SK-N-SH (cell line): ENCODE results near the gene CPHXL2. TPM values are rescaled to one million over a fixed set of nuclear protein-coding genes. Genes with fewer than 3 reads are reported as not detected.

Experiments
- CTCF ChIA-PET: fragments of 300-600, 350-600 bp; formaldehyde crosslinking; extraction: SDS; loops from one replicate; lab custom pipeline; 2021; lab: Yijun Ruan, JAX
- POLR2A ChIA-PET: fragments of 350-600 bp; sonication (Branson Sonifier 250); formaldehyde crosslinking; extraction: SDS; loops from one replicate; lab custom pipeline; 2020; ENCODE audit warnings: antibody characterized with exemption, inconsistent platforms; lab: Yijun Ruan, JAX
- DNase-seq: peaks from one replicate; pipeline ENCODE4 v3.0.0; 2012
- H2AFZ ChIP-seq: fragments of 200-600 bp; sonication (generic); 2 replicates; pipeline ENCODE4 v1.8.1; 2016; ENCODE audit warnings: antibody characterized with exemption, mild to moderate bottlenecking, low read depth
- H3F3A ChIP-seq: fragments of 200-600 bp; sonication (generic); replicated peaks from 2 replicates; pipeline ENCODE3; 2016; ENCODE audit warnings: antibody characterized with exemption, mild to moderate bottlenecking; ENCODE audit not compliant: insufficient read depth
- H3K27ac ChIP-seq, 2 experiments: fragments of 200-500 bp in 1 of 2; fragments of 200-600 bp in 1 of 2; sonication (Bioruptor generic) in 1 of 2; sonication (generic), shearing (Covaris generic) in 1 of 2; 2 replicates each; pipeline versions ENCODE4 v1.5.1 to v1.6.1; 2014 to 2016; ENCODE audit warnings: low read depth in 2 of 2, inconsistent platforms in 1 of 2, low read length in 1 of 2, mild to moderate bottlenecking in 1 of 2, mixed read lengths in 1 of 2
- H3K27me3 ChIP-seq: fragments of 200-600 bp; sonication (generic), shearing (Covaris generic); 2 replicates; pipeline ENCODE4 v1.6.1; 2016; ENCODE audit warnings: mixed run types; ENCODE audit not compliant: insufficient read depth
- H3K36me3 ChIP-seq, 2 experiments: fragments of 200-500 bp in 1 of 2; fragments of 200-600 bp in 1 of 2; sonication (Bioruptor generic) in 1 of 2; sonication (generic) in 1 of 2; replicated peaks in 1 of 2; 2 replicates each; pipeline versions ENCODE3 to v1.5.1; 2014 to 2016; ENCODE audit warnings: low read length in 1 of 2, mild to moderate bottlenecking in 1 of 2; ENCODE audit not compliant: insufficient read depth in 2 of 2, control insufficient read depth in 1 of 2
- H3K4me1 ChIP-seq, 2 experiments: fragments of 200-500 bp in 1 of 2; fragments of 200-600 bp in 1 of 2; sonication (Bioruptor generic) in 1 of 2; sonication (generic), shearing (Covaris generic) in 1 of 2; 2 replicates each; pipeline versions ENCODE4 v1.5.1 to v1.6.1; 2014 to 2016; ENCODE audit warnings: low read depth in 1 of 2, low read length in 1 of 2, mixed run types in 1 of 2; ENCODE audit not compliant: insufficient read depth in 2 of 2, control insufficient read depth in 1 of 2
- H3K4me2 ChIP-seq: fragments of 200-600 bp; sonication (generic), shearing (Covaris generic); 2 replicates; pipeline ENCODE4 v1.6.1; 2017; ENCODE audit warnings: mixed run types
- H3K4me3 ChIP-seq, 2 experiments: fragments of 200-500 bp in 1 of 2; fragments of 200-600 bp in 1 of 2; sonication (Bioruptor generic) in 1 of 2; sonication (generic), shearing (Covaris generic) in 1 of 2; 2 replicates each; pipeline versions ENCODE4 v1.5.1 to v1.8.1; 2014 to 2016; ENCODE audit warnings: low read depth in 2 of 2, inconsistent platforms in 1 of 2, low read length in 1 of 2, mild to moderate bottlenecking in 1 of 2, mixed read lengths in 1 of 2, moderate library complexity in 1 of 2
- H3K79me2 ChIP-seq: fragments of 200-600 bp; sonication (generic); 2 replicates; pipeline ENCODE4 v1.8.1; 2017; ENCODE audit warnings: mild to moderate bottlenecking; ENCODE audit not compliant: insufficient read depth
- H3K9ac ChIP-seq: fragments of 200-600 bp; sonication (generic); 2 replicates; pipeline ENCODE4 v1.6.1; 2017; ENCODE audit warnings: mixed run types
- H3K9me2 ChIP-seq: fragments of 200-600 bp; sonication (generic); 2 replicates; pipeline ENCODE4 v1.6.1; 2017; ENCODE audit warnings: mixed run types
- H3K9me3 ChIP-seq: fragments of 200-600 bp; sonication (generic); 2 replicates; pipeline ENCODE4 v1.6.1; 2017; ENCODE audit warnings: mixed run types, mild to moderate bottlenecking, moderate library complexity
- H4K20me1 ChIP-seq: fragments of 200-600 bp; sonication (generic); 2 replicates; pipeline ENCODE4 v1.6.1; 2017; ENCODE audit warnings: mild to moderate bottlenecking, mixed run types; ENCODE audit not compliant: insufficient read depth
- ELF1 ChIP-seq: IDR thresholded peaks from 2 replicates; pipeline ENCODE4 v1.4.0; 2012
- EP300 ChIP-seq, 2 experiments: IDR thresholded peaks; 2 replicates each; pipeline versions ENCODE4 v1.4.0 to v1.6.1; 2012; ENCODE audit warnings: borderline replicate concordance in 1 of 2, low read depth in 1 of 2, low read length in 1 of 2
- GABPA ChIP-seq: IDR thresholded peaks from 2 replicates; pipeline ENCODE4 v1.4.0; 2012; ENCODE audit warnings: low read depth, mild to moderate bottlenecking
- NFIC ChIP-seq: IDR thresholded peaks from 2 replicates; pipeline ENCODE4 v1.4.0; 2012; ENCODE audit warnings: borderline replicate concordance
- SIN3A ChIP-seq: IDR thresholded peaks from 2 replicates; pipeline ENCODE4 v1.6.1; 2012; ENCODE audit warnings: low read depth, mild to moderate bottlenecking, low read length, moderate library complexity, borderline replicate concordance
- SMC3 ChIP-seq: IDR thresholded peaks from 2 replicates; pipeline ENCODE4 v1.6.1; 2012; ENCODE audit warnings: low read depth, low read length, improper control_type of control experiment
- TEAD4 ChIP-seq: IDR thresholded peaks from 2 replicates; pipeline ENCODE4 v1.4.0; 2012; ENCODE audit warnings: mild to moderate bottlenecking, borderline replicate concordance; ENCODE audit not compliant: insufficient read depth
- WGBS: methylation state at CpG from one replicate; pipeline ENCODE4 v1.1.6; 2017; ENCODE audit warnings: low lambda C conversion rate; 5-methylcytosine and 5-hydroxymethylcytosine counted together
- polyA plus RNA-seq, 3 experiments: library from polyadenylated mRNA; depleted of rRNA; stranded (reverse); fragments of >200 nt; gene quantifications; 2 replicates each; pipeline ENCODE4 v1.2.3, GENCODE V29; 2012
- TF ChIP-seq, protein P1 (sequence below): fragments of 150-350 bp; IDR thresholded peaks from 2 replicates; pipeline ENCODE4 v1.6.1; 2017; ENCODE audit warnings: antibody characterized with exemption, low read length, low read depth, borderline replicate concordance
- TF ChIP-seq, protein P2 (sequence below): IDR thresholded peaks from 2 replicates; pipeline ENCODE4; 2012
- TF ChIP-seq, protein P3 (sequence below): fragments of 200-600 bp; sonication (generic); IDR thresholded peaks from 2 replicates; pipeline ENCODE4 v1.6.1; 2017; ENCODE audit warnings: antibody characterized with exemption, mild to moderate bottlenecking, moderate library complexity
- TF ChIP-seq, protein P4 (sequence below): IDR thresholded peaks from 2 replicates; pipeline ENCODE4 v1.4.0; 2012; ENCODE audit warnings: low read depth
- TF ChIP-seq, protein P5 (sequence below): IDR thresholded peaks from 2 replicates; pipeline ENCODE4 v1.4.0; 2012; ENCODE audit warnings: low read depth, borderline replicate concordance

CPHXL2 gene
- polyA plus RNA-seq, 1 of the 3 experiments (the other 2 are of a cell fraction), result not detected

DNA sequence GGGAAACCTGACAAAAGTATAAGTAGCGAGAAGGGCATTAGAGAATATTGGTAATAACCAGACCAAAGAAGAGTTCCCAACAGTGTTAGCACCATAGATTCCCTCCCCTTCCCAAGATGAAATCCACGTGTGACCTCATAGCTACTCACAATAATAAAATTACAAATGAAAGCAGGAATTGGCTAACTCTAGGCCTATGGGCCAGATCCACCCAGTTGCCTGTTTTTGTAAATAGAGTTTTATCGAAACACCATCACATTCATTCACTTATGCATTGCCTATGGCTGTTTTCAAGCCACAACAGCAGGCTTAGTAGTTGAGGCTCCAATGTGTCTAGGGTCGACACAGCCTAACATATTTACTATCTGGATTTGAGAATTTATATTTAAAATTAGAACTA lies 41.6 kb upstream of the CPHXL2 start:
- WGBS, result 24% methylated on average over 4 of the region's 4 CpGs
- H3K4me3 ChIP-seq, result no peak overlapping the region
- no peak overlapping the region for H3K27ac ChIP-seq
- no peak overlapping the region for H2AFZ ChIP-seq
- H3F3A ChIP-seq, result no peaks in the 10 kb centered on the region
- H3K27me3 ChIP-seq, result no peaks in the 10 kb centered on the region
- no peaks in the 10 kb centered on the region for H3K79me2 ChIP-seq
- H3K4me1 ChIP-seq, result no peaks in the 10 kb centered on the region
- ChIA-PET POLR2A (no interaction called here), CTCF (interaction anchor here (0.7 kb wide), 1 partner anchor 98 kb away, joined by 3 read pairs; no protein-coding TSS in a partner anchor)
- H3K36me3 ChIP-seq, result no peaks in the 10 kb centered on the region
- no peaks in the 10 kb centered on the region for H4K20me1 ChIP-seq
- no peaks in the 10 kb centered on the region for H3K9me3 ChIP-seq
- DNase-seq, result no peak
- H3K4me2 ChIP-seq, result no peak overlapping the region
- no peak overlapping the region for H3K9ac ChIP-seq
- no peaks in the 10 kb centered on the region for H3K9me2 ChIP-seq
- TF ChIP-seq ELF1 (no peak), SMC3 (no peak), NFIC (no peak), GABPA (no peak), SIN3A (no peak)
- TF ChIP-seq, protein P1, sequence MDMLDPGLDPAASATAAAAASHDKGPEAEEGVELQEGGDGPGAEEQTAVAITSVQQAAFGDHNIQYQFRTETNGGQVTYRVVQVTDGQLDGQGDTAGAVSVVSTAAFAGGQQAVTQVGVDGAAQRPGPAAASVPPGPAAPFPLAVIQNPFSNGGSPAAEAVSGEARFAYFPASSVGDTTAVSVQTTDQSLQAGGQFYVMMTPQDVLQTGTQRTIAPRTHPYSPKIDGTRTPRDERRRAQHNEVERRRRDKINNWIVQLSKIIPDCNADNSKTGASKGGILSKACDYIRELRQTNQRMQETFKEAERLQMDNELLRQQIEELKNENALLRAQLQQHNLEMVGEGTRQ, result no peak
- TF ChIP-seq, protein P2, sequence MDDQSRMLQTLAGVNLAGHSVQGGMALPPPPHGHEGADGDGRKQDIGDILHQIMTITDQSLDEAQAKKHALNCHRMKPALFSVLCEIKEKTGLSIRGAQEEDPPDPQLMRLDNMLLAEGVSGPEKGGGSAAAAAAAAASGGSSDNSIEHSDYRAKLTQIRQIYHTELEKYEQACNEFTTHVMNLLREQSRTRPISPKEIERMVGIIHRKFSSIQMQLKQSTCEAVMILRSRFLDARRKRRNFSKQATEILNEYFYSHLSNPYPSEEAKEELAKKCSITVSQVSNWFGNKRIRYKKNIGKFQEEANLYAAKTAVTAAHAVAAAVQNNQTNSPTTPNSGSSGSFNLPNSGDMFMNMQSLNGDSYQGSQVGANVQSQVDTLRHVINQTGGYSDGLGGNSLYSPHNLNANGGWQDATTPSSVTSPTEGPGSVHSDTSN, result no peak
- TF ChIP-seq, protein P3, sequence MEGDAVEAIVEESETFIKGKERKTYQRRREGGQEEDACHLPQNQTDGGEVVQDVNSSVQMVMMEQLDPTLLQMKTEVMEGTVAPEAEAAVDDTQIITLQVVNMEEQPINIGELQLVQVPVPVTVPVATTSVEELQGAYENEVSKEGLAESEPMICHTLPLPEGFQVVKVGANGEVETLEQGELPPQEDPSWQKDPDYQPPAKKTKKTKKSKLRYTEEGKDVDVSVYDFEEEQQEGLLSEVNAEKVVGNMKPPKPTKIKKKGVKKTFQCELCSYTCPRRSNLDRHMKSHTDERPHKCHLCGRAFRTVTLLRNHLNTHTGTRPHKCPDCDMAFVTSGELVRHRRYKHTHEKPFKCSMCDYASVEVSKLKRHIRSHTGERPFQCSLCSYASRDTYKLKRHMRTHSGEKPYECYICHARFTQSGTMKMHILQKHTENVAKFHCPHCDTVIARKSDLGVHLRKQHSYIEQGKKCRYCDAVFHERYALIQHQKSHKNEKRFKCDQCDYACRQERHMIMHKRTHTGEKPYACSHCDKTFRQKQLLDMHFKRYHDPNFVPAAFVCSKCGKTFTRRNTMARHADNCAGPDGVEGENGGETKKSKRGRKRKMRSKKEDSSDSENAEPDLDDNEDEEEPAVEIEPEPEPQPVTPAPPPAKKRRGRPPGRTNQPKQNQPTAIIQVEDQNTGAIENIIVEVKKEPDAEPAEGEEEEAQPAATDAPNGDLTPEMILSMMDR, result no peak
- TF ChIP-seq, protein P4, sequence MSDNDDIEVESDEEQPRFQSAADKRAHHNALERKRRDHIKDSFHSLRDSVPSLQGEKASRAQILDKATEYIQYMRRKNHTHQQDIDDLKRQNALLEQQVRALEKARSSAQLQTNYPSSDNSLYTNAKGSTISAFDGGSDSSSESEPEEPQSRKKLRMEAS, result no peak

DNA sequence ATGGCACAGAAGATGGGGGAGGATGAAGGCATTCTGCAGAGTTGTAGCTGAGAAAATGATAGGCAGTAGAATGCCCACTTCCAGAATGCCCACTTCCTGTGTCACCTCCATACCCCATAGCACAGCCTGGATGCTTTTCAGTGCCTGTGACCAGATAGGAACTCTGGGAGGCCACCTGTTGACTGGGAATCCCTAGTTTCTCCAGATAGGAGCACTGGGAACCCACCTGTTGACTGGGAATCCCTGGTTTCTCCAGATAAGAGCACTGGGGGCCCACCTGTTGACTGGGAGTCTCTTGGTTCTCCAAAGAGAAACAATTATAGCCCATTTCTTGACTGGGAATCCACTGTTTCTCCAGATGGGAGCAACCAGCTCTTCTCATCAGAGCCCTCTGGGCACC lies 37.9 kb upstream of the CPHXL2 start:
- no peaks in the 10 kb centered on the region for H3K9me2 ChIP-seq
- CTCF ChIA-PET, result no interaction called here
- POLR2A ChIA-PET, result no interaction called here

More for the DNA sequence above, 37.9 kb upstream of the CPHXL2 start:
- H4K20me1 ChIP-seq, result no peaks in the 10 kb centered on the region
- no peak overlapping the region for H3K4me3 ChIP-seq
- no peak overlapping the region for H3K27ac ChIP-seq
- peaks cover 4% of the 10 kb centered on the region; the same call in 1 of the 2 replicates for H3K9me3 ChIP-seq
- DNase-seq, result no peak
- H3K4me1 ChIP-seq, result no peaks in the 10 kb centered on the region
- no peak overlapping the region for H3K9ac ChIP-seq
- no peaks in the 10 kb centered on the region for H3K36me3 ChIP-seq
- no peaks in the 10 kb centered on the region for H3K27me3 ChIP-seq
- no peak overlapping the region for H3K4me2 ChIP-seq
- no peak overlapping the region for H2AFZ ChIP-seq
- H3F3A ChIP-seq, result no peaks in the 10 kb centered on the region
- no peaks in the 10 kb centered on the region for H3K79me2 ChIP-seq
- TF ChIP-seq TEAD4 (no peak), EP300 (IDR thresholded peaks at IDR 0.05; ENCODE audit: borderline replicate concordance in 1 of 2, low read depth in 1 of 2, low read length in 1 of 2) (no peak)
- TF ChIP-seq, protein P5, sequence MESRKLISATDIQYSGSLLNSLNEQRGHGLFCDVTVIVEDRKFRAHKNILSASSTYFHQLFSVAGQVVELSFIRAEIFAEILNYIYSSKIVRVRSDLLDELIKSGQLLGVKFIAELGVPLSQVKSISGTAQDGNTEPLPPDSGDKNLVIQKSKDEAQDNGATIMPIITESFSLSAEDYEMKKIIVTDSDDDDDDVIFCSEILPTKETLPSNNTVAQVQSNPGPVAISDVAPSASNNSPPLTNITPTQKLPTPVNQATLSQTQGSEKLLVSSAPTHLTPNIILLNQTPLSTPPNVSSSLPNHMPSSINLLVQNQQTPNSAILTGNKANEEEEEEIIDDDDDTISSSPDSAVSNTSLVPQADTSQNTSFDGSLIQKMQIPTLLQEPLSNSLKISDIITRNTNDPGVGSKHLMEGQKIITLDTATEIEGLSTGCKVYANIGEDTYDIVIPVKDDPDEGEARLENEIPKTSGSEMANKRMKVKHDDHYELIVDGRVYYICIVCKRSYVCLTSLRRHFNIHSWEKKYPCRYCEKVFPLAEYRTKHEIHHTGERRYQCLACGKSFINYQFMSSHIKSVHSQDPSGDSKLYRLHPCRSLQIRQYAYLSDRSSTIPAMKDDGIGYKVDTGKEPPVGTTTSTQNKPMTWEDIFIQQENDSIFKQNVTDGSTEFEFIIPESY, result no peak
